UCSD-AML1 (cell line): ENCODE results near the gene ARHGEF16.

Experiments
- DNase-seq: peaks from one replicate; lab custom pipeline; 2025; ENCODE audit not compliant: unreplicated experiment; lab: John Stamatoyannopoulos, UW

ARHGEF16 gene

GRCh38 chr1:3453891-3454810, at the start of gene ARHGEF16:
ARHGEF16 (plus strand) TSS chr1:3454665; CDS start chr1:3463085, 8,420 bp downstream.
- peak; percentile 73 for DNase-seq

GRCh38 chr1:3404801-3405200, 49.7 kb upstream of the ARHGEF16 start:
- DNase-seq = no peak

GRCh38 chr1:3405491-3405890, 49.0 kb upstream of the ARHGEF16 start:
- DNase-seq = no peak

GRCh38 chr1:3405974-3406867, 48.2 kb upstream of the ARHGEF16 start:
- no peak for DNase-seq

- DNase-seq = no peak
Measured at GRCh38 chr1:3407021-3407420, 47.4 kb upstream of the ARHGEF16 start.

- no peak for DNase-seq
Measured at GRCh38 chr1:3408751-3409266, 45.7 kb upstream of the ARHGEF16 start.

- DNase-seq = no peak
Measured at GRCh38 chr1:3409366-3410141, 44.9 kb upstream of the ARHGEF16 start.

- no peak for DNase-seq
Measured at GRCh38 chr1:3410142-3410925, 44.1 kb upstream of the ARHGEF16 start.

- DNase-seq = no peak
Measured at GRCh38 chr1:3411806-3412205, 42.7 kb upstream of the ARHGEF16 start.

GRCh38 chr1:3412376-3412775, 42.1 kb upstream of the ARHGEF16 start:
- no peak for DNase-seq

- no peak for DNase-seq
Measured at GRCh38 chr1:3413975-3414710, 40.3 kb upstream of the ARHGEF16 start.

- no peak for DNase-seq
Measured at GRCh38 chr1:3415260-3416090, 39.0 kb upstream of the ARHGEF16 start.

GRCh38 chr1:3417082-3417739, 37.3 kb upstream of the ARHGEF16 start:
- DNase-seq = no peak

- DNase-seq = no peak
Measured at GRCh38 chr1:3417934-3418333, 36.5 kb upstream of the ARHGEF16 start.

GRCh38 chr1:3418600-3418999, 35.9 kb upstream of the ARHGEF16 start:
- DNase-seq = no peak

- DNase-seq = no peak
Measured at GRCh38 chr1:3419415-3420204, 34.9 kb upstream of the ARHGEF16 start.
